Measurements from ENCODE around the gene SMIM41. TPM values are rescaled to one million over a fixed set of nuclear protein-coding genes. Genes with fewer than 3 reads are reported as not detected.

The SMIM41 gene
- total RNA-seq, 4 donors from 2014 or later = 1.4 to 6.6 TPM; not detected in 2

- Histone ChIP-seq H3K36me3 (no peaks in the 10 kb centered on the region), H3K27ac (no peak overlapping the region), H3K4me1 (peaks cover 0 to 5% (median 0%) of the 10 kb centered on the region in 4 donors), H3K4me3 (no peak overlapping the region), H3K9me3 (no peaks in the 10 kb centered on the region), H3K27me3 (no peaks in the 10 kb centered on the region)
- no peak for DNase-seq
- TF ChIP-seq POLR2A (IDR thresholded peaks at IDR 0.05) (no peak), CTCF (IDR thresholded peaks at IDR 0.05) (no peak)
These were observed 51.2 kb downstream of the SMIM41 start for GRCh38 chr12:52130711-52131110.

- H3K36me3 ChIP-seq = no peaks in the 10 kb centered on the region
- H3K27ac ChIP-seq = no peak overlapping the region
- H3K4me3 ChIP-seq = no peak overlapping the region
- H3K27me3 ChIP-seq = no peaks in the 10 kb centered on the region
- DNase-seq = no peak
- no peaks in the 10 kb centered on the region for H3K9me3 ChIP-seq
- no peaks in the 10 kb centered on the region for H3K4me1 ChIP-seq
- TF ChIP-seq POLR2A (IDR thresholded peaks at IDR 0.05) (no peak), CTCF (IDR thresholded peaks at IDR 0.05) (no peak)
These were observed 53.3 kb downstream of the SMIM41 start for GRCh38 chr12:52132754-52133161.

- no peaks in the 10 kb centered on the region for H3K36me3 ChIP-seq
- no peaks in the 10 kb centered on the region for H3K27me3 ChIP-seq
- TF ChIP-seq POLR2A (IDR thresholded peaks at IDR 0.05) (no peak), CTCF (IDR thresholded peaks at IDR 0.05) (no peak)
- H3K4me3 ChIP-seq = no peak overlapping the region
- no peaks in the 10 kb centered on the region for H3K4me1 ChIP-seq
- H3K27ac ChIP-seq = no peak overlapping the region
- H3K9me3 ChIP-seq = no peaks in the 10 kb centered on the region
- DNase-seq = peak in 1 of 3 donors; percentile 30
These were observed 58.2 kb downstream of the SMIM41 start for GRCh38 chr12:52137746-52138145.

GRCh38 chr12:52139147-52139546 is 59.6 kb downstream of the SMIM41 start:
- peak in 1 of 3 donors; percentile 3 for DNase-seq
- Histone ChIP-seq H3K4me3 (no peak overlapping the region), H3K9me3 (no peaks in the 10 kb centered on the region), H3K4me1 (no peaks in the 10 kb centered on the region), H3K36me3 (no peaks in the 10 kb centered on the region), H3K27ac (no peak overlapping the region), H3K27me3 (no peaks in the 10 kb centered on the region)
- TF ChIP-seq CTCF (IDR thresholded peaks at IDR 0.05) (no peak), POLR2A (IDR thresholded peaks at IDR 0.05) (no peak)

- Histone ChIP-seq H3K27ac (no peak overlapping the region), H3K36me3 (no peaks in the 10 kb centered on the region), H3K9me3 (no peaks in the 10 kb centered on the region), H3K4me3 (no peak overlapping the region), H3K4me1 (no peaks in the 10 kb centered on the region), H3K27me3 (no peaks in the 10 kb centered on the region)
- peak in 1 of 3 donors; percentile 74 for DNase-seq
- no peak for TF ChIP-seq POLR2A (IDR thresholded peaks at IDR 0.05)
- peak in 4 of 6 experiments; percentile 58 to 80 (median 76) for TF ChIP-seq CTCF (IDR thresholded peaks at IDR 0.05)
These were observed 60.1 kb downstream of the SMIM41 start for GRCh38 chr12:52139579-52140062.

- H3K9me3 ChIP-seq = no peaks in the 10 kb centered on the region
- TF ChIP-seq CTCF (IDR thresholded peaks at IDR 0.05) = no peak
- no peak overlapping the region for H3K4me3 ChIP-seq
- H3K36me3 ChIP-seq = no peaks in the 10 kb centered on the region
- no peaks in the 10 kb centered on the region for H3K27me3 ChIP-seq
- no peak overlapping the region for H3K27ac ChIP-seq
- no peak for DNase-seq
- peaks cover 0 to 13% (median 0%) of the 10 kb centered on the region in 4 donors for H3K4me1 ChIP-seq
These were observed 61.8 kb downstream of the SMIM41 start for GRCh38 chr12:52141306-52141705.
